Bronchial epithelial cell (primary cell): ENCODE data around the gene KRTAP10-9. TPM values are rescaled to one million over a fixed set of nuclear protein-coding genes. Genes with fewer than 3 reads are reported as not detected.
"Not testable (repeated sequence)": the region's sequence is repeated elsewhere in the genome, so short reads cannot be mapped to it uniquely, and the experiment has no call there.

Experiments
- DNase-seq: peaks from one replicate; pipeline ENCODE4 v3.0.0-alpha.2; 2010; ENCODE audit warnings: low read depth
- FAIRE-seq: peaks from 2 replicates; lab custom pipeline; 2011; peaks lifted over from hg19 to GRCh38; lab: Jason Lieb, UNC
- H3K27me3 ChIP-seq: 2 replicates; pipeline ENCODE4 v1.5.1; 2011; ENCODE audit warnings: low read length; ENCODE audit not compliant: control insufficient read depth, insufficient read depth
- H3K36me3 ChIP-seq: 2 replicates; pipeline ENCODE4 v1.5.1; 2011; ENCODE audit warnings: low read length; ENCODE audit not compliant: control insufficient read depth, insufficient read depth
- H3K4me3 ChIP-seq: 2 replicates; pipeline ENCODE4 v1.5.1; 2011; ENCODE audit warnings: mild to moderate bottlenecking, low read depth, low read length, control low read depth
- total RNA-seq: library from RNA; depleted of rRNA; stranded (reverse); fragments of >200 nt; gene quantifications from 2 replicates; pipeline ENCODE4 v1.2.1, GENCODE V29; 2014
- TF ChIP-seq, protein P1 (sequence below): IDR thresholded peaks from 2 replicates; pipeline ENCODE4 v1.5.1; 2011; ENCODE audit warnings: mild to moderate bottlenecking, moderate library complexity, low read length, control low read depth, inconsistent platforms; ENCODE audit not compliant: insufficient read depth, severe bottlenecking

The KRTAP10-9 gene
- total RNA-seq, 1 donor from 2014 or later, result not detected

DNA sequence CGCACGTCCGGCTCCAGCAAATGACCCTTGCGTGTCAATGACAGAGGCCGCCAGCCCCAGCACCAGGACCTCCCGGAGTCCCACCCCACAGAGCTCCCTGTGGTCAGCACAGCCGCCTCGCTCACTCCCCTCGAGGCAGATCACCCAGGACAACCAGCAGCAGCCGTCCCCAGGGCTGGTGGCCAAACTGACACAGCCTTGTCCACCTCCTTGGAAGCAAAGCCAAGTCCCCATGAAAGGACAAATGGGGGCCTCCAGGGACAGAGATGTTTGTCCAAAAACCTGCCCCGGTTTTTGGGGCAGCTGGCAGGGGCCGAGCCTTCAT, 12.4 kb downstream of the KRTAP10-9 start:
- Histone ChIP-seq H3K36me3 (no peaks in the 10 kb centered on the region), H3K4me3 (no peak overlapping the region), H3K27me3 (no peaks in the 10 kb centered on the region)
- FAIRE-seq, result no peak
- TF ChIP-seq, protein P1, sequence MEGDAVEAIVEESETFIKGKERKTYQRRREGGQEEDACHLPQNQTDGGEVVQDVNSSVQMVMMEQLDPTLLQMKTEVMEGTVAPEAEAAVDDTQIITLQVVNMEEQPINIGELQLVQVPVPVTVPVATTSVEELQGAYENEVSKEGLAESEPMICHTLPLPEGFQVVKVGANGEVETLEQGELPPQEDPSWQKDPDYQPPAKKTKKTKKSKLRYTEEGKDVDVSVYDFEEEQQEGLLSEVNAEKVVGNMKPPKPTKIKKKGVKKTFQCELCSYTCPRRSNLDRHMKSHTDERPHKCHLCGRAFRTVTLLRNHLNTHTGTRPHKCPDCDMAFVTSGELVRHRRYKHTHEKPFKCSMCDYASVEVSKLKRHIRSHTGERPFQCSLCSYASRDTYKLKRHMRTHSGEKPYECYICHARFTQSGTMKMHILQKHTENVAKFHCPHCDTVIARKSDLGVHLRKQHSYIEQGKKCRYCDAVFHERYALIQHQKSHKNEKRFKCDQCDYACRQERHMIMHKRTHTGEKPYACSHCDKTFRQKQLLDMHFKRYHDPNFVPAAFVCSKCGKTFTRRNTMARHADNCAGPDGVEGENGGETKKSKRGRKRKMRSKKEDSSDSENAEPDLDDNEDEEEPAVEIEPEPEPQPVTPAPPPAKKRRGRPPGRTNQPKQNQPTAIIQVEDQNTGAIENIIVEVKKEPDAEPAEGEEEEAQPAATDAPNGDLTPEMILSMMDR, result no peak
- no peak for DNase-seq

DNA sequence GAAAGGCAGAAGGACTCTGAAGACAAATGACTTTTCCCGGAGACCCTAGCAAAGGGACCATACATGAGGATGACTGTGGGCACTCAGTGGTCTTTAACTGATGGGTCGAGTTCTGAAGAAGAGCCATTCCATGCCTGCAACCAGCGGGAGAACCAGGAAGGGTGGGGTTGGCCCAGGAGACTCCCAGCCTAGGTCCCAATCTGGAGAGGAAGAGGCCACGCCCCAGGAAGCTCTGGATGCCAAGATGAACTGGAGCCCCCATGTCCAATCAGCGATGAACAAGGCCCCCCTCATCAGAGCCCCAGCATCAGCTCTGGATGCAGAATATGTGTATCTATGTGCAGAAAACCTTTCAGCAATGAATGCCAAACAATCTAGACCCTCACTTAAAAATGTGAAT, 13.9 kb downstream of the KRTAP10-9 start:
- no peaks in the 10 kb centered on the region for H3K27me3 ChIP-seq
- H3K4me3 ChIP-seq, result no peak overlapping the region
- no peaks in the 10 kb centered on the region for H3K36me3 ChIP-seq
- DNase-seq (no peak), FAIRE-seq (no peak)
- TF ChIP-seq, protein P1, result no peak

DNA sequence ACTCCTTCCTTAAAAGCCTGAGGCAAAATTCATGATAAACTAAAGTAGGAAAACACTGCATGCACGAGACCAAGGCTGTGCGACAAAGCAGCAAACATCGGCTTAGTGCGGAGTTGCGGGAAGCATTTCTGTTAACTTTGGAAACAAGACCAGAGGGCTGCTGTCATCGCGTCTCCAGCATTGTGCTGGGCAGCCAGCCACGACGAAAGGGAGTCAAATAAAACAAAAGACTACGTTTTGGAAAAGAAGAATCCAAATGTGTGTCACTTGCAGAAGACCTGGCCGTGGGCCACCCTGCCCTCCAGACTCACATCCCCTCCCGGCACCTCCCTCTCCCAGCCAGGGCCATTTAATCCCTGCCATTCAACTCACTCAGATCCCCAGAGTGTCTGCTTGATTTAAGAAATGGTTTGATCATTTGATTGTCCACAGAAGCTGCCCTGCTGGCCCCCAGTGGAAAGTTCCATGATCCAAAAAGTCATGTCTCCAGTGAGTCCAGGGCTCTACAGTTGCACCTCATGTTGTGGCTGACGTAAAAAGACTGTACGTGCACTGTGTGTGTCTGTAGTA, 16.9 kb downstream of the KRTAP10-9 start:
- peak; percentile 83 for FAIRE-seq
- Histone ChIP-seq H3K36me3 (no peaks in the 10 kb centered on the region), H3K27me3 (no peaks in the 10 kb centered on the region), H3K4me3 (no peak overlapping the region)
- TF ChIP-seq, protein P1, result no peak
- no peak for DNase-seq

DNA sequence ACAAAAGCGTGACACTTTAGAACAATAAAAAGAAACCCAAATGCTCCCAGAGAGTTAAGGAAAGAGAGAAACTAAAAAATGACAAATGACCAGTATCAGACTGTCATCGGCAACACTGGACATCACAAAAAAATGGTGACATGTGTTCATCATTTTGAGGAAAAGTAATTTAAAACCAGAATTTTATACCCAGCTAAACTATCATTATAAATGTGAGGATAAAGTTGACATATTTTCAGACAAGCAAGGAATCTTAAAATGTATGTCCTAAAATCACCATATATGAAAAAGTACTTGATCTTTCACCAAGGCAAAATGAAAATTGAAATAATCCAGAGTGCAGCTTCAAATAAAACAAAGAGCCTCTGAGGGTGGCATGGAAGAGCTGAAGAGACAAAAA, 18.0 kb downstream of the KRTAP10-9 start:
- Histone ChIP-seq H3K27me3 (no peaks in the 10 kb centered on the region), H3K4me3 (no peak overlapping the region), H3K36me3 (no peaks in the 10 kb centered on the region)
- no peak for DNase-seq
- FAIRE-seq, result no peak
- TF ChIP-seq, protein P1, result no peak

DNA sequence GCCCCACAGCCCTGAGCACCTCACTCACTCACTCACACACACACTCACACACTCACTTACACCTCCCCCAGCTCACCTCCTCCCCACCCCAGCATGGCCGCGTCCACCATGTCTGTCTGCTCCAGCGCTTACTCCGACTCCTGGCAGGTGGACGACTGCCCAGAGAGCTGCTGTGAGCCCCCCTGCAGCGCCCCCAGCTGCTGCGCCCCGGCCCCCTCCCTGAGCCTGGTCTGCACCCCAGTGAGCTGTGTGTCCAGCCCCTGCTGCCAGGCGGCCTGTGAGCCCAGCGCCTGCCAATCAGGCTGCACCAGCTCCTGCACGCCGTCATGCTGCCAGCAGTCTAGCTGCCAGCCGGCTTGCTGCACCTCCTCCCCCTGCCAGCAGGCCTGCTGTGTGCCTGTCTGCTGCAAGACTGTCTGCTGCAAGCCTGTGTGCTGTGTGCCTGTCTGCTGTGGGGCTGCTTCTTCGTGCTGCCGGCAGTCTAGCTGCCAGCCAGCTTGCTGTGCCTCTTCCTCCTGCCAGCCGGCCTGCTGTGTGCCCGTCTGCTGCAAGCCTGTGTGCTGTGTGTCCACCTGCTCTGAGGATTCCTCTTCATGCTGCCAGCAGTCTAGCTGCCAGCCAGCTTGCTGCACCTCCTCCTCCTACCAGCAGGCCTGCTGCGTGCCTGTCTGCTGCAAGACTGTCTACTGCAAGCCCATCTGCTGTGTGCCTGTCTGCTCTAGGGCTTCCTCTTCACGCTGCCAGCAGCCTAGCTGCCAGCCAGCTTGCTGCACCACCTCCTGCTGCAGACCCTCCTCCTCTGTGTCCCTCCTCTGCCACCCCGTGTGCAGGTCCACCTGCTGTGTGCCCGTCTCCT, 19.7 kb downstream of the KRTAP10-9 start, which contains the start of gene KRTAP10-11:
KRTAP10-11 (plus strand) TSS at position 49 of the 856 bp plus-strand sequence; CDS start at position 94, 45 bp downstream.
- not testable (repeated sequence) for DNase-seq, H3K4me3 ChIP-seq, FAIRE-seq, H3K36me3 ChIP-seq, H3K27me3 ChIP-seq

DNA sequence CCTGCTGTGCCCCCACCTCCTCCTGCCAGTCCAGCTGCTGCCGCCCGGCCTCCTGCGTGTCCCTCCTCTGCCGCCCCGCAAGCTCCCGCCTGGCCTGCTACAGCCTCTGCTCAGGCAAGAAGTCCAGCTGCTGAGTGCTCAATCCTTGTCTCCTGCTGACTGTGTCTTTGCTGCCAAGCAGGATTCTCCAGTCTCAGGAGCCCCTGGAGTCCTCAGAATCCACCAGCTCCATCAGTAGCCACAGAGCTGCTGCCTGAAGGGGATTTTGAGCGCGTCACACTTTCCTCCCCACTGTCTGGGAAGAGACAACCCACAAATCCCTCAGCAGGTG, 20.3 kb downstream of the KRTAP10-9 start:
- TF ChIP-seq, protein P1, result no peak
- Histone ChIP-seq H3K4me3 (no peak overlapping the region), H3K36me3 (no peaks in the 10 kb centered on the region), H3K27me3 (no peaks in the 10 kb centered on the region)
- DNase-seq (no peak), FAIRE-seq (no peak)
